T-helper 1 cell treated with Interleukin-12 subunit alpha and Interleukin-12 subunit beta and Interleukin-4 antibody, amounts not matched to agents 30 μg/mL and 1 μg/mL, for 36 hours (primary cell): ENCODE measurements around the gene FOXK2.
A peak's percentile ranks its signal among the peaks of the same experiment; 100 is the strongest.

ENCODE experiments used
- H3K27ac Mint-ChIP-seq: one replicate; pipeline ENCODE4 v1.8.0; 2021; ENCODE audit warnings: mild to moderate bottlenecking, mixed read lengths
- H3K27me3 Mint-ChIP-seq: one replicate; pipeline ENCODE4 v1.8.0; 2021; ENCODE audit warnings: low read depth, mixed read lengths
- H3K36me3 Mint-ChIP-seq: one replicate; pipeline ENCODE4 v1.8.0; 2021; ENCODE audit warnings: low read depth, mixed read lengths
- H3K4me1 Mint-ChIP-seq: one replicate; pipeline ENCODE4 v1.8.0; 2021; ENCODE audit warnings: low read depth, mixed read lengths
- H3K4me3 Mint-ChIP-seq: one replicate; pipeline ENCODE4 v1.8.0; 2021; ENCODE audit warnings: mild to moderate bottlenecking, moderate library complexity, mixed read lengths
- H3K9me3 Mint-ChIP-seq: one replicate; pipeline ENCODE4 v1.8.0; 2021; ENCODE audit warnings: mixed read lengths

Gene FOXK2

DNA sequence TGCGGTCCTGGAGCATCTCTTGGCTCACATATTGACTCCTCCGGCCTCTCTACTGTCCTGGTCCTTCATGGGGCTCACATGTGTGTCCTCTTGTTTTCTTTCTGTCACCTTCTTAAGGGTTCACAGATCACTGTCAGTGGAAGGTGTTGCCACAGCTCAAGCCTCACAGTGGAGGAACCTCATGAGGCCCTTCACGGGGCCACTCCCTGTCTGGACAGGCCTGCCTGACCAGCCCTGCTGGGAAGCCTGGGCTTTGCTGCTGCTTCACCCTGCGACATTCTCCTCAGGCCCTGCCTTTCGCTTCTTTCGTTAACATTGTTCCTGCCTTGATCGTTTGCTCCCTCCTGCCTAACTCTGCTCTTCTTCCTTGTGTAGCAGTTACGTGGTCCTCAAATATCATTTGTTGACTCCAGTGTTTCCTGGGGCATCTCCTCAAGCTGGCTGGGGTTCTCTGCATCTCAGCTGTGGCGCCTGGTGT lies 72.8 kb downstream of the FOXK2 start:
- no peaks in the 10 kb centered on the region for H3K9me3 Mint-ChIP-seq
- peak overlapping the region; percentile 90 for H3K27ac Mint-ChIP-seq
- peak overlapping the region; percentile 78 for H3K4me3 Mint-ChIP-seq
- peaks cover 14% of the 10 kb centered on the region for H3K36me3 Mint-ChIP-seq
- H3K27me3 Mint-ChIP-seq = no peaks in the 10 kb centered on the region
- peaks cover 27% of the 10 kb centered on the region for H3K4me1 Mint-ChIP-seq

DNA sequence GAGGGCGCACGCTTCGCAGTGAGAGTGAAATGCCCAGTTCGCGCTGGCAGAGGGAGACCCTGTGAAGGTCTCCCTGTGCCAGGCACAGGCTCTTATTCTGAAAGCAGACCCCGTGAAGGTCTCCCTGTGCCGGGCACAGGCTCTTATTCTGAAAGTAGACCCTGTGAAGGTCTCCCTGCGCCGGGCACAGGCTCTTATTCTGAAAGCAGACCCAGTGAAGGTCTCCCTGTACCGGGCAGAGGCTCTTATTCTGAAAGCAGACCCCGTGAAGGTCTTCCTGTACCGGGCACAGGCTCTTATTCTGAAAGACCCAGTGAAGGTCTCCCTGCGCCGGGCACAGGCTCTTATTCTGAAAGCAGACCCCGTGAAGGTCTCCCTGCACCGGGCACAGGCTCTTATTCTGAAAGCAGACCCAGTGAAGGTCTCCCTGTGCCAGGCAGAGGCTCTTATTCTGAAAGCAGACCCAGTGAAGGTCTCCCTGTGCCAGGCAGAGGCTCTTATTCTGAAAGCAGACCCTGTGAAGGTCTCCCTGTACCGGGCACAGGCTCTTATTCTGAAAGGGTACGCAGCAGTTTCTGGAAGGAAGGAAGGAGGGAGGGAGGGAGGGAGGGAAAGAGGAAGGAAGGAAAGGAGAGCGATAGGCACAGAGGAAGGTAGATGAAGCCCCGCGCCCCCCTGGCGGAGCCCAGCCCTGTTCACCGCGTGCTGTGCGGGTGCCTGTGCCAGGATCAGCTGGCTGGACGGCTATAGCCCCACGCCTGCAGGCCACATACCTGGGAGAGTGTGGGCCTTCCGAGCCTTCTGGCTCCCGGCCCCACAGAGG lies 73.4 kb downstream of the FOXK2 start:
- H3K9me3 Mint-ChIP-seq = no peaks in the 10 kb centered on the region
- peak overlapping the region; percentile 90 for H3K27ac Mint-ChIP-seq
- H3K4me1 Mint-ChIP-seq = peaks cover 27% of the 10 kb centered on the region
- peak overlapping the region; percentile 78 for H3K4me3 Mint-ChIP-seq
- H3K27me3 Mint-ChIP-seq = no peaks in the 10 kb centered on the region
- H3K36me3 Mint-ChIP-seq = peaks cover 13% of the 10 kb centered on the region

DNA sequence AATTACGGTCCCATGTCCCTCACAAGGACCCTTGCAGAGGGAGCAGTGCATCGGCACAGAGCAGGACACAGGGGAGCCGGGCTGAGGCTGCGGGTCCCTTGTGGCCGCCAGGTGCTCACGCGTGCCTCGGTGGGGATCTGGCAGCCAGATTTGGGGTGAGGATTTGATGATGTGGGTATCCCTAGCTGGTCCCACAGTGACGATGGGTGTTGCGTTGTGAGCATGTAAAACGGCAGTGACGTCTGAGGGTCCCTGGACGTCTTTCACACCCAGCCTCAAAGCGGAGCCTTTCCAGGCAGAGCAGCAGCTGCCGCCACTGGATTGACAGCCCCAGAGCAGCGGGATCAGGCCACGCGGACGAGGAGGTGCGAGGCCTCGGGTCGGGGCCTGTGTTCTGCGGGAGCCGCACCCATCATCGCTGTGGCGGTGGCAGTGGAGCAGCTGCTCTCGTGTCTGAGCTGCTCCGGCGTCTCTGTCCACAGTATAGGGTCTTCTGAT lies 74.1 kb downstream of the FOXK2 start:
- H3K4me1 Mint-ChIP-seq = peaks cover 27% of the 10 kb centered on the region

DNA sequence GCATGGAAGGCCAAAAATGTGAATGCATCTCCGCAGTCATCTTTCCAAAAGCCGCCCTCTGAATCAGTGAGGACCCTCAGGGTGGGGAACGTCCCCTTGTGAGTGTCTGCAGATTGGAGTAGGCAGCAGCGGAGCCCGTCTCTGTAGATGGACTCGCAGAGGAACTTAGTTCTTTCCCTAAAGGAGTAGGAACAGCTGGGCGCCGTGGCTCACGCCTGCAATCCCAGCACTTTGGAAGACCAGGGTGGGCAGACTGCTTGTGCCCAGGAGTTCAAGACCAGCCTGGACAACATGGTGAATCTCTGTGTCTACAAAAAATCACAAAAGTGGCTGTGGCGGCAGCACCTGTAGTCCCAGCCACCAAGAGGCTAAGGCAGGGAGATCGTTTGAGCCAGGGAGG lies 75.0 kb downstream of the FOXK2 start:
- Mint-ChIP-seq H3K27ac (peak overlapping the region; percentile 52), H3K4me3 (peak overlapping the region; percentile 78), H3K4me1 (peaks cover 27% of the 10 kb centered on the region), H3K9me3 (no peaks in the 10 kb centered on the region), H3K27me3 (no peaks in the 10 kb centered on the region), H3K36me3 (peaks cover 7% of the 10 kb centered on the region)

More for the DNA sequence above, 74.1 kb downstream of the FOXK2 start:
- peak overlapping the region; percentile 78 for H3K4me3 Mint-ChIP-seq
- H3K27ac Mint-ChIP-seq = peak overlapping the region; percentile 90
- no peaks in the 10 kb centered on the region for H3K9me3 Mint-ChIP-seq
- peaks cover 7% of the 10 kb centered on the region for H3K36me3 Mint-ChIP-seq
- no peaks in the 10 kb centered on the region for H3K27me3 Mint-ChIP-seq

DNA sequence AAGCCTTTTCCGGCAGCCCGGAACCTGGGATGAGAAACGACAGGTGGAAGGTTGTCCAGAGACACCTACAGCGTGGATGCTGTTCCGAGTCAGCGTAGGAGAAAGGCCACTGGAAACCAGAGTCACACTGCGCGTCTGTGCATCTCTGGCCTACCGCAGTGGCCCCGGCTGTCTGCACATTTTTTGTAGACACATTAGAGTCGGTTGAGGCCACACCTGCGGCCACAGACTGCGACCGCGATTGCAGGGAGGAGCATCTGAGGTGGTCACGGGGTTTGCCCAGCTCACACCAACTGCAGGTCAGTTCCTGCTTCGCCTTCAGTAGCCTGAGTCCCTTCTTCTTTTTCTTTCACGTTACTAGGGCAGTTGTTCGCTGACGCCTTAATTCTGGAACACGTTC lies 76.4 kb downstream of the FOXK2 start:
- Mint-ChIP-seq H3K9me3 (no peaks in the 10 kb centered on the region), H3K27ac (no peak overlapping the region), H3K4me3 (no peak overlapping the region), H3K27me3 (no peaks in the 10 kb centered on the region), H3K4me1 (peaks cover 23% of the 10 kb centered on the region), H3K36me3 (peaks cover 8% of the 10 kb centered on the region)

DNA sequence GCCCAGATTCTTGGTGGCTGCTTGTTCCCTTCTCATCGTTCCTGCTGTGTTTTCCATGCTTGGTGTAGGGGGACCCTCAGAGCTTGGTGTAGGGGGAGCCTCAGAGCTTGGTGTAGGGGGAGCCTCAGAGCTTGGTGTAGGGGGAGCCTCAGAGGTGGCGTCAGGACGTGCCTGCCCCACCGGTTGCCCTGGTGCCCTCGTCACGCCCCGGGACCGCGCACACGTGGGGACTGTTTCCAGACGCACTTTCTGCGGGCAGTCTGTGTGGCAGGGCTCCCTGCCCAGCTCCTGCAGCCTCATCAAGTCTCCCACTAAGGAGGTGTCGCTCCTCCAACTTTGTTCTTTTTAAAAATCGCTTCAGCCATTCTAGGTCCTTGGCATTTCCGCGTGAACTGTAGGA lies 76.8 kb downstream of the FOXK2 start:
- Mint-ChIP-seq H3K9me3 (no peaks in the 10 kb centered on the region), H3K27me3 (no peaks in the 10 kb centered on the region), H3K4me1 (peaks cover 23% of the 10 kb centered on the region), H3K4me3 (no peak overlapping the region), H3K36me3 (peaks cover 12% of the 10 kb centered on the region), H3K27ac (no peak overlapping the region)

DNA sequence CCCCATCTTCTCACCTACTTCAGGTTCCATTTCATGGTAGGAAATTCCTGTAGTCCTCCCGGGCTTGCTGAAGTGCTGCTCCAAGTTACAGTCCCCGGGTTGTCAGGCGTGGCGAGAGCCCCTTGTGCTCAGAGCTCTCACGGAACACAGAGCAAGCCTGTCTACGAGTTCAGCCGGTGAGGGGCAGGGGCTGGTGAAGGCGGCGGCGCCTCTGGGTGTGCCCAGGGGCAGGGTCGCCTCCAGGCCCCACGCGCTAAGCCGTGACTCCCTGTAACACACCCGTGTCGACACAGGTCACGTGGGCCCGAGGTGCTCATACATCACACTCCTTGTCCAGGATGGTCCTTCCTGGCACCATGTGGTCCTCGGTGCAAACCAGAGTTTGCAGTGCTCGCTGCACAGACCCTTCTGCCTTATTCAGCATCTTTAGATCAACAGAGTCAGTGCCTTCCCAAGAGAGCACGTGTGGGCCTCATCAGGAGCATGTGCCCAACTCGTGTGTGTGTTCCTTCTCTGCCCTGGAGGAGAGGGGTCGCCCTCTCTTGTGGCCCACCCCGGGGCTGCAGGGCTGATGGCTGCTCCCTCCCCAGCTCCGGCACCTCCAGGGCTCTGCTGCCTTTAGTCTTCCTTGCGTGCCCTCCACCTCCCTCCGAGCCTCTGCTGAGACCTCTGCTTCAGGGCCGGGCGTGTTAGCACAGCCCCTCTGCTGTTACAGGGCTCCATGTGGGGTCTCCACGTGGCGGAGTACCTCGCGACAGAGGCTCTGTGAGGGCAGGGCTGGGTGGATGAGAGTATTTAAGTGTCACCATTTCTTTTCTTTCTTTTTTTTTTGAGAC lies 77.5 kb downstream of the FOXK2 start:
- Mint-ChIP-seq H3K27ac (no peak overlapping the region), H3K4me3 (no peak overlapping the region), H3K36me3 (peaks cover 14% of the 10 kb centered on the region), H3K27me3 (no peaks in the 10 kb centered on the region), H3K4me1 (peaks cover 16% of the 10 kb centered on the region), H3K9me3 (no peaks in the 10 kb centered on the region)

DNA sequence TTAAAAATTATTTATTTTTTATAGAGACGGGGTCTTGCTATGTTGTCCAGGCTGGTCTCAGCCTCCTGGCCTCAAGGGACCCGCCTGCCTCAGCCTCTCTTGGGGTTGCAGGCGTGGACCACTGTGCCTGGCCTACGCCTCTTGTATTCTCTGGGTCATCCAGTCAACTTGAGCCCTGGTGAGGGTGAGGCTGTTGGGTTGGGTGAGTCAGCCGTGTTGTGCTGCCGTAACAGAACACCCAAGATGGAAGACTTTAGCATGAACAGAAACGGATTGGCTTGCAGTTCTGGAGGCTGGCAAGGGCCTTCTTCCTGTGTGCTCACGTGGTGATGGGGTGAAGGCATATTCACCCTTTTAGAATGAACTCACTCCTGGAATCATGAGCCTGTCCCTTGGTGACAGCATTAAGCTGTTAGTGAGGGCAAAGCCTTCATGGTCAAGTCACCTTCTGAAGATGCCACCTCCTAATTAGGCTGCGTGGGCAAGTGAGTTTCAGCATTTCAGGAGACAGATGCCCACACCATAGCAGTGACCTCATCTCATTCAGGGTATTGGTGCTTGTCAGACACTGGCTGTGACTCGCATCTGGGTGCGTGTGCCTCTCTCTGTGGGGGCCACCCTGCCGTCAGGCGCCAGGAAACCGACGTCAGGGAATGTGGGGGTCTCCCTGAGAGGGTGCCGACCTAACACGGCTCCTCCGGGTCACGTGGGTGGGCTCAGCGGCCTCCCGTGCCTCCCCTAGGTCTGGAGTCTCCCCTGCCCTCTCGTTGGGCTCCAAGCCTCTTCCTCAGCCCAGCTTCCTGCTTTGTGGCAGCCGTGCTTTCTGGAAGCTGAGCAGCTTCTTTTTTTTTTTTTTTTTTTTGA lies 79.0 kb downstream of the FOXK2 start:
- peaks cover 22% of the 10 kb centered on the region for H3K36me3 Mint-ChIP-seq
- H3K4me3 Mint-ChIP-seq = no peak overlapping the region
- no peaks in the 10 kb centered on the region for H3K9me3 Mint-ChIP-seq
- H3K27me3 Mint-ChIP-seq = no peaks in the 10 kb centered on the region
- H3K4me1 Mint-ChIP-seq = peaks cover 16% of the 10 kb centered on the region
- no peak overlapping the region for H3K27ac Mint-ChIP-seq

DNA sequence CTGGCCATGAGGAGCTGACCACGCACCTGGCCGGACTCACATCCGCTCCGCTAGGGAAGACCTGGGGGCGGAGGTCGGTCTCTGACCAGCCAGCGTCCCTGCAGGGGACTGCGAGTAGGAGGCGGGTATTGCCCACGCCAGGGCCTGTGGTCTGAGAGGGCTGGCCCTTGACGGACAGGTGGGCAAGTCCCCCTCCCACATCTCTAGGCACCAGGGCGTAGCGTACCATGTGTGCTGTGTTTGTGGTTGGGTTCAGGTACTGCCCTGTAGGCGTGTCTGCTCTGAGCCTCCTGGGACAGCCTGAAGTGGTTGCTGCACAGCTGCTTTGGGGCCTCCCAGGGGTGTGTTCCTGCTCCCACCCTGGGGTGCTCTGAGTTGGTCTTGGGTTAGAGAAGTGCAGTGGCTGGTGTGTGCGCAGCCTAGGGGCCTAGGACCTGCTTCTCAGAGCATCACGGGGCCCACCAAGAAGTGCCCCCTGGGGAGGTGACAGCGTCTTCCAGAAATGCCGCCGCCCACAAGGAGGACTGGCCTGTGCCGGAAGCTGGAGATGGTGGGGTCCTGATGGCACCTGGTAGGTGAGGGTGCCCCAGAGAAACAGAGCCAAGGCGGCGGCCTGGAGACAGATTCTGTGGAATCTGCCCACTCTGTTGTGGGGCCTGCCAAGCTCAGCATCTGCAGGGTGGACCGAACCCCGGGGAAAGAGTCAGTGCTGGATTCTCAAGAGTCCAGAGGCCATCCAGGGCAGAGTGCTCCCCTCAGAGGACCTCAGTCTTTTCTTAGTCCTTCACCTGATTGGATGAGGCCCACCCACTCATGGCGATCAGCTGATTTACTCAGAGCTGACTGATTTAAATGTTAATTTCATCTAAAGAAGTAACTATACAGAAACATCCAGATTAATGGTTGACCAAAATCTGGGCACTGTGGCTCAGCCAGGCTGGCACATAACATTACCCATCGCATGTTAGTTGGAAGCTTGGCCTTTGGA lies 80.4 kb downstream of the FOXK2 start:
- Mint-ChIP-seq H3K27ac (no peak overlapping the region), H3K4me3 (no peak overlapping the region), H3K9me3 (no peaks in the 10 kb centered on the region), H3K27me3 (no peaks in the 10 kb centered on the region), H3K36me3 (peaks cover 31% of the 10 kb centered on the region), H3K4me1 (peaks cover 15% of the 10 kb centered on the region)

DNA sequence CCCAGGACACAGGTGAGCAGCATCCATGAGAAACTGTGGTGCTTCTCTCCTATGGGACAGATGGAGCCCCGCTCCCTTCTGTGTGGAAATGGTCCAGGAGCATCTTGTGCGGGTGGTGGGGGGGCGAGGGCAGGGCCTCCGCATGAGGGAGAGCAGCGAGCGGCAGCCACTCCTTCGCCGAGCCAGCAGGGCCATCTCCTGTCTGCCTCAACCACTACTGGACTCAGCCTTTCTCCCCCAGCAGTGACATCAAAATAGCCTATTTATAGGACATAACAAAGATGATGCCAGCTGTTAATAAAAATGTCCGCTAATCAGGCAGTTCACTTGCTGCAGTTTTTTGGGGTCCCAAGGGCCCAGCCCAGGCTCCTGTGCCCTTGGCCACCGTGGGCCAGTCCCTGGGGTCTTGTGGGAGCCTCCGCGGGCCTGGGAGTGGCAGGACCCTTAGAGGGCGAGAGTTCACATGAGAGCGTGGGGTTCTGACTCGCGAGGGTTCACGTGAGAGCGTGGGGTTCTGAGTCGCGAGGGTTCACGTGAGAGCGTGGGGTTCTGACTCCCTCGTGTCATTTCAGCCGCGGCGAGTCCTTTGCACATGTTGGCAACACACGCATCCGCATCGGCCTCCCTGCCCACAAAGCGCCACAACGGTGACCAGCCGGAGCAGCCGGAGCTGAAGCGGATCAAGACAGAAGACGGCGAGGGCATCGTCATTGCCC lies 81.4 kb downstream of the FOXK2 start:
- peaks cover 31% of the 10 kb centered on the region for H3K36me3 Mint-ChIP-seq
- no peaks in the 10 kb centered on the region for H3K27me3 Mint-ChIP-seq
- H3K27ac Mint-ChIP-seq = no peak overlapping the region
- peaks cover 16% of the 10 kb centered on the region for H3K4me1 Mint-ChIP-seq
- no peak overlapping the region for H3K4me3 Mint-ChIP-seq
- H3K9me3 Mint-ChIP-seq = no peaks in the 10 kb centered on the region

DNA sequence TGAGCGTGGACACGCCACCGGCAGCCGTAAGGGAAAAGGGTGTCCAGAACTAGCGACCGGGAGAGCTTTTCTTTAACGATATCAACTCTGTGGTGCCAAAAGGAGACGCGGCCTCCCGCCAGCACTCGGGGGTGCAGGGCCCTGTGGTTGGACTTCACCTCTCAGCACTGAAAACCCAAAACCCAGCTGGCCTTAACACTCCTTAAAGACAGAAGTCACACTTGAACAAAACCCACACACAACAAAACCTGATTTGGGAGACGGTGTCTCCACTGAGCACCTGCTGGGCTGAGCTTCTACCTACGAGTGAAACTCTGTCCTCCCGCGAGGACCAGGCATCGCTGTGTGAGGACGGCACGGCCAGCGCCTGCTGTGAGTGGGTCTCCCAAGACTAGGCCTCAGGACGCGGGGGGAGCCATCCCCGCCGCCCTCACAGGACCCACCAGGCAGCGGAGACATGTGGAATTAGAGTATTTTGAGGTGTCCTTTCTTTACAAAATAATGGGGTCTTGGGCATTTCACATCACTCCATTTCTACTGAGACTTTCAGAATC lies 82.0 kb downstream of the FOXK2 start:
- Mint-ChIP-seq H3K4me1 (peaks cover 16% of the 10 kb centered on the region), H3K27me3 (no peaks in the 10 kb centered on the region), H3K27ac (no peak overlapping the region), H3K9me3 (no peaks in the 10 kb centered on the region), H3K4me3 (no peak overlapping the region), H3K36me3 (peaks cover 27% of the 10 kb centered on the region)

DNA sequence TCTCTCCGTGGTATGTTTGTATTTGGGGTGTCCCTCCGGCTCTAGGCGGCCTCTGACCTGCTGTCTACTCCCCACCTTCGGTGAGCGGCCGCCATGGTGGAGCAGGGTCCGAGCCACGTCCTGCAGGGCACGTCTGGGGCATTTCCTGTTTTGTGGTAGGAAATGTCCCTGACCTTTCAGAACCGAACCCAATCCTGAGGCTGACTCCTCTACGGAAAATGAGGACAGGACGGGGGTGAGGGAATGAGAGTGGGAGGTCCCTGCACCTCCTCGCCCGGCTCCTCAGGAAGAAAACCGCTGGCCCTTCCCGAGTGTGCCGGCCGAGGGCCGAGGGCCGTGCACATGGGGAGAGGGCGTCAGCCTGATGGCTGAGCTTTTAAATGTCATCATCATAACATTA lies 83.0 kb downstream of the FOXK2 start:
- H3K36me3 Mint-ChIP-seq = peaks cover 25% of the 10 kb centered on the region

More for the DNA sequence above, 83.0 kb downstream of the FOXK2 start:
- Mint-ChIP-seq H3K27me3 (no peaks in the 10 kb centered on the region), H3K4me3 (no peak overlapping the region), H3K27ac (no peak overlapping the region), H3K9me3 (no peaks in the 10 kb centered on the region), H3K4me1 (peaks cover 16% of the 10 kb centered on the region)
